GM19467 (cell line): ENCODE data around the gene RAD51C.
"Not testable (repeated sequence)": the region's sequence is repeated elsewhere in the genome, so short reads cannot be mapped to it uniquely, and the experiment has no call there.

Source experiments
- ATAC-seq: cut with Tn5 transposase; IDR thresholded peaks from one replicate; pipeline ENCODE4 v1.9.1; 2021; ENCODE audit warnings: mild to moderate bottlenecking, moderate library complexity; ENCODE audit not compliant: unreplicated experiment

RAD51C gene

DNA sequence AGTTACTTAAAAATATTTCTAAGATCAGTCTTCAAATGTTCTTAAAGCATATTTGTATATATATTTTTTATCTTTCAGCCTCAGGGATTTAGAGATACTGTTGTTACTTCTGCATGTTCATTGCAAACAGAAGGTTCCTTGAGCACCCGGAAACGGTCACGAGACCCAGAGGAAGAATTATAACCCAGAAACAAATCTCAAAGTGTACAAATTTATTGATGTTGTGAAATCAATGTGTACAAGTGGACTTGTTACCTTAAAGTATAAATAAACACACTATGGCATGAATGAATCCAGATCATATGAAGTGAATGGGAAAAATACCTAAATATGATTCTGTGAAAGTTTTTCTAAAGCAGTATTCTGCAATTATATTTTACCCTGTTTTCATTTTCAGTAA, 41.6 kb downstream of the RAD51C start:
- ATAC-seq, result no peak

DNA sequence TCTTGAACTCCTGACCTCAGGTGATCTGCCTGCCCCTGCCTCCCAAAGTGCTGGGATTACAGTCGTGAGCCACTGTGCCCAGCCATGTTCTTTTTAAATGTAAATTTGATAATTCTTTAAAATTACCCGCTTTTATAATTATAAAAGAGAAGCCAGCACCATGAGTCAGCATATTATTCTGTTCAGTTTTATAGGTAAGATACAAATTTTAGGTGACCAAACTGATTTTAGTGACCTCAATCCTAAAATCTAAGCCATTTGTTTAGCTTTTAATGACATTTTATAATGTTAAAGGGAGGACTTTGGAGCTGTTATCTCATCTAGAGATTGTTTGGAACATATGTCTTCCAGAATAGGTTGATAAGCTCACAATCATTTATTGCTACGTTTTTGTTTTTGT, 42.4 kb downstream of the RAD51C start:
- ATAC-seq, result no peak

DNA sequence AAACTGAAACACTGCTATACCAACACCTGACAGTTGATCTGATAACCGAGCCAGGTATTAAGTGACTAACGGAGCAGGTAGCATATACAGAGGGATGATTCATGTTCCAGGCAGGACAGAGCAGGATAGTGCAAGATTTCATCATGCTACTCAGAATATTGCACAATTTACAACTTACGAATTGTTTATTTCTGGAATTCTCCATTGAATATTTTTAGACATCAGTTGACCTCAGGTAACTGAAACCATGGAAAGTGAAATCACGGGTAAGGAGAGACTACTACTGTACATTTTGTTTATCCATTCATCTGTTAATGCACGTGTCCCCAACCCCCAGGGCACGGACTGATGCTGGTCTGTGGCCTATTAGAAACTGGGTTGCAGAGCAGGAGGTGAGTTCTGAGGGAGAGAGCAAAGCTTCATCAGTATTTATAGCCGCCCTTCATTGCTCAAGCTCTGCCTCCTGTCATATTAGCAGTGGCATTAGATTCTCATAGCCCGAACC, 48.8 kb downstream of the RAD51C start:
- no peak for ATAC-seq

DNA sequence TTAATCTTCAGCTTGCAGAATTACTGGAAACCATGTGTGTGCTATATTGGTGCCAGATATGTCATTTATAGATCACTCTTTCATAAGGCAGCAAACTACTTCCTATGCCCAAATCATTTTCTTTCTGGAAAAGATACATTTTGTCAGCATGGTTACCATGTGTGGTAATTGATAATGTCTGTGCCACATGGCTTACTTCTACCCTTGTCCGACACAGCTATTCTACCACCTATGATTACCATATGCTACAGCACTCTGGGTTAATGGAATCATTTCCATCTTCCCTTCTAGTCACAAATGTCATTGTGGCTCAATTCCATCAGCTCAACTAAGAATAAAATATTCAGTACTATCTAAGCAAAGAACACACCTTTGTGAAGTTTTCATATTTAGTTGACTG, 55.3 kb downstream of the RAD51C start:
- ATAC-seq, result no peak

DNA sequence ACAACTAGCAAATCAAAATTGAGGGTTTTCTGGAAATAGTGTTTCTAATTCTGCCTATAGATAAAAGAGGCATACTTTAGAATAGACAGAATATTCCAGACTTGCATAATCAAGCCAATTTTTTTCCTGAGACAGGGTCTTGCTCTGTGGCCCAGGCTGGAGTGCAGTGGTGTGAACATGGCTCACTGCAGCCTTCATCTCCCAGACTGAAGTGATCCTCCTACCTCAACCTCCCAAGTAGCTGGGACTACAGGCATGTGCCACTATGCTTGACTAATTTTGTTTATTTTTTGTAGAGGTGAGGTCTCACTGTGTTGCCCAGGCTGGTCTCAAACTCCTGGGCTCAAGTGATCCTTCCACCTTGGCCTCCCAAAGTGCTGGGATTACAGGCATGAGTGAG, 57.2 kb downstream of the RAD51C start:
- not testable (repeated sequence) for ATAC-seq

DNA sequence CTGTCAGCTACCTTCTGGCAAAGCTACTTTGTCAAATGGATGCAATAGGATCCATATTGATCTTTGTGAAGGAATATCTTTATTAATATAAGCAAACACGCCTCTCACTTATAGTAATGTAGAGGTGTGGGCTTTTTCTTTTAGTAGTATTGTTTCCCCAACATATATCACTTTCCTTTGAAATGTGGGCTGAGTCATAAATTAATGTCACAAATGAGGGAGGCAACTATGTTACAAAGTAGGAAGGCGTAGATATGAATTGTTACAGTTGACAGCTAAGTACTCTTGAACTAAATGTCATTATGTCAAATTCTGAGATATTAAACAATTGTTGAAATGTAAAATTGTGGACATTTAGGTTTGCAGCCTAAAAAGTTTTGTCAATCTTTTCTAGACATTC, 60.6 kb downstream of the RAD51C start:
- no peak for ATAC-seq

DNA sequence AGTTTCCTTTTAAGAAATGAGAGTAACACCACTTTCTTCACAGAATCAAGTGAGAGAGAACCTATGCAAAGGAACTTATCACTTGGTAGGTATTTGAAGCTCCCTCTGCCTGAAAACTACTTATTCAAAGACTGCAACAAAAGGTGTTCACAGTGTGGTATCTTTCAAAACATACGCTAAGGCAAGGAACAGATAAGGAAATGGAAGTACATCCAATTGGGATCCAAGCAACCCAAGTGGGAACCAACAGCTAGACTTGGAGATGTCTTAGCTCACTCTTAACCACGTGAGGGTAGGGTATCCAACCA, 62.8 kb downstream of the RAD51C start:
- ATAC-seq, result no peak

DNA sequence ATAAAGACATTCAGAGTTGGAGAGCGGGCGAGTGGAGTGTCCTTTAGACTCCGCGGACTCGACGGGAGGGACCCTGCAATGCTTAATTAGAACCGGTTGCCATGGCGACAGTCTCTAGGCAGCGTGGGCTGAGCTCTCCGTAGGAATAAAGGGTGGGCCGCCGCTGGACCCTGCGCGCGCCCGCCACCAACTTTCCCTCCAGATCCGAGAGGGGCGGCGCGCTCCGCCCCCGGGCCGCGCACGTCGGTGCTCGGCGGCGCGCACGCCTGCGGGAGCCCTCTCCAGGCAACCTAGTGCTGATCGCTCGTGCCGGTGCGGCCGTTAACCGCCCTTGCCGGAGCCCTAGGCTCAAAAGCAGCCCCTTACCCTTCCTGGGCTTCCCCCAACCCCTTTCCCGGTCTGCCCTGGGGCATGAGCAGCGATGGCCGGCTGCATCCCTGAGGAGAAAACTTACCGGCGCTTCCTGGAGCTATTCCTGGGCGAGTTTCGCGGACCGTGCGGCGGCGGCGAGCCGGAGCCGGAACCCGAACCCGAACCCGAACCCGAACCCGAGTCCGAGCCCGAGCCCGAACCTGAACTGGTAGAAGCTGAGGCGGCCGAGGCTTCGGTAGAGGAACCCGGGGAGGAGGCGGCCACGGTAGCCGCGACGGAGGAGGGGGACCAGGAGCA, 63.3 kb downstream of the RAD51C start, which contains the start of gene PPM1E:
TSS of gene PPM1E (plus strand) at position 278 of the 669 bp plus-strand sequence.
- ATAC-seq, result no peak

DNA sequence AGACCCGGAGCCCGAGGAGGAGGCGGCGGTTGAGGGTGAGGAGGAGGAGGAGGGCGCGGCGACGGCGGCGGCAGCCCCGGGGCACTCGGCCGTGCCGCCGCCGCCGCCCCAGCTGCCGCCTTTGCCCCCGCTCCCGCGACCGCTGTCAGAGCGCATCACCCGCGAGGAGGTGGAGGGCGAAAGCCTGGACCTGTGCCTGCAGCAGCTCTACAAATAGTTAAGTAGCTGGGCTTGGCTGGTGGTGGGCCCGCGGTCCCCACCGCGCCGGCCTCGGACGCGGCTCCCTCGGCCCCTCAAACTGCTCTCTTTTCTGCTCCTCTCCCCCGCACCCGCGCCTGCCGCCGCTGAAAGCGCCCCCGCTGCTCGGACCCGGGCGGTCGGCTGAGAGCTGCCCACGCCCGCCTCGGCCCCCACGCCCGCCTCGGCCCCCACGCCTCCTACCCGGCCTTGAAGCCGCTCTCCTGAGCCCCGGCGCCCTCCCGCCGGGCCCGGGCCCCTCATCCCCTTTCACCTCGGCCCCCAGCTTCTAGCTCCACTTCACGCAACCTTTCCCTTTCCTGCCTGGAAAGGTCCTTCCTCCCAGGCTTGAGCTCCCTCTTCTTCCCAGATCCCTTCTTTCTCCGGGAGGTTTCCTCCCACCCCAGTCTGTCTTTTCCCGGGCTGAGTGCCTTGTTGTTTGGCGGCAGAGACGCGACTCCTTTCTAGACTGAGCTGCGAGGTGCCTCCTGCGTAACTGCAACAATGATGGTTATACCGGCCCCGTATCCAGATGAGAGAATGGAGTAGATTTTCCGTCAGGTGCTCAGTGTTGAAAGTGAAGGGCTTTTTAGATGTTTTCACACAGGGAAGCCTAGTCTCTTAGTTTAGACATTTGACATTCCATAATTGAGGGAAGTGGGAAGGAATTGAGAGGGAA, 64.1 kb downstream of the RAD51C start:
- ATAC-seq, result no peak

DNA sequence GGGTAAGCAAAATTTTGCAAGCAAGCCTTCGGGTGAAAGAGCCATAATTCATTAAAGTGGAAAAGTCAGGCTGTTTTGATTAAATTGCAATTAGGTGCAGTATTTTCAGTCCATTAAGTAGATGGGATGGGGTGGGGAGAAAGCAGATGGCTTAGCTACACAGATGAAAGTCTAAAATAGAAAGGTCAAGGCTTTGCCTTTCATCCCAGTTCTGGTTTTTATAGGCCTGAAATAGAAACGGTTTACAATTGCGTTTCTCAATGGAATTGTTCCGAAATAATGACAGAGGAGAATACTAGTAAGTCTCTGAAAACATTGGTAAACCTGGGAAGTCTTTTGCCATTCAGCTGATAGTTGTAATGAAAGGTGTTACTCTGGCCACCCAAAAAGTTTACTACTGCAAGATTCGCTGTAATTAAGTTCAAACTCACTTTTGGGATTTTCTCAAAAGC, 64.8 kb downstream of the RAD51C start:
- ATAC-seq, result no peak

DNA sequence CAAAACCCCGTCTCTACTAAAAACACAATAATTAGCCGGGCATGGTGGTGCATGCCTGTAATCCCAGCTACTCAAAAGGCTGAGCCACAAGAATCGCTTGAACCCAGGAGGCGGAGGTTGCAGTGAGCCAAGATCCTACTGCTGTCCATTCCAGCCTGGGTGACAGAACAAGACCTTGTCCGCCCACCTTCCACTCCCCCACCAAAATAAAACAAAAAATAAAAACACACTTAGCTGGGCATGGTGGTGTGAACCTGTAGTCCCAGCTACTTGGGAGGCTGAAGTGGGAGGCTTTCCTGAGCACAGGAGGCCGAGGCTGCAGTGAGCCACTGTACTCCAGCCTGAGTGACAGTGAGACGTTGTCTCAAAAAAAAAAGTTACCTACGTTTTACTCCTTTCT, 66.5 kb downstream of the RAD51C start:
- ATAC-seq, result no peak

DNA sequence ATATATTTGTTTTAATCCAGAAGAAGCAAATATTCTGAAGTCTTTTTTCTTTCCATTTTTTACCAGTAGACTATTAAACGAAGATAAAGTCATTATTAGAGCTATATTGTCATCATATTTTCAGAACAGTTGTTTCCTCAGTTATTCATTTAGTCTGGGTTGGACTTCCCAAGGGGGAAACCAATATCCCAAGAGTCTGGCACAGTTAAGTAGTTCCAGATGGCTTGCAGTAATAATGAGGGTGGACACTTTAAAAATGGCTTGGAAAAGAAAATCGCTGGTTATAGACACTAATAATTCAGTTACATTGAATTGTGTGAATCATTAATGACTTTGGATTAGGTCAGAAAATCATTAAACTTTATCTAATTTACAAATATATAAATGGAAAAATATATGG, 67.1 kb downstream of the RAD51C start:
- no peak for ATAC-seq

DNA sequence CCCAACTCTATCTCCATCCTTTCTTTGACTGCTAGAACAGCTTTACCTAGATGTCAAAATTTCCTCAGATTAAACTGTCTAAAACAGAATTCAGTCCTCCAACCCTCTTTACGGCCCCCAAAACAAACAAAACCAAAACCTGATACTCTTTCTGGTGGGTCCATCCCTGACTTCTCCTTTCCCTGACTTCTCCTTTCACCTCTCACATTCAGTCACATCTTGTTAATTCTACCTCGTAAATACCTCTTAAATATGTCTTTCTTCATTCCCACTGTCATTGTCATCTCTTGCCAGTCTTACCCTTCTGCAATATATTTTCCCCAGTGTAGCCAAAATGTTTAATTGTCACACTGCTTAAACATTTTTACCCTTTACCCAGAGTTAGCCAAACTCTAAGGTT, 67.8 kb downstream of the RAD51C start:
- no peak for ATAC-seq

DNA sequence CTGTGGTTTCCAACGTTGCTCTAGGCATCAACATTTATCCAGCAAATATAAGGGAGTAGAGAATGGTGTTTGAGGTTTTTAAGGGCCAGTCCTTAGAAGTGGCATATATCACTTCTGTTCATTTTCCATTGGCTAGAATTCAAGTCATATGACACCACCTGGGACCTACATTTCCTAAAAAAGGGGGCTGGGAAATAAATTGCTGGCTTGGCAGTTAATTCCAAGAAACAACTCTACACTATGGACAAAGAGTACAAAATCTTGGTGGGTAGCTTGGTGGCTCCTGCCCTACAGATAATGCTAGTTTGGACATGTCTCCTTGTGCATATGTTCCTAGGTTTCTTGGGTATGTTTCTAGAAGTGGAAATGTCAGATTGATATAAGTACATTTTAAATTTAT, 70.9 kb downstream of the RAD51C start:
- no peak for ATAC-seq

DNA sequence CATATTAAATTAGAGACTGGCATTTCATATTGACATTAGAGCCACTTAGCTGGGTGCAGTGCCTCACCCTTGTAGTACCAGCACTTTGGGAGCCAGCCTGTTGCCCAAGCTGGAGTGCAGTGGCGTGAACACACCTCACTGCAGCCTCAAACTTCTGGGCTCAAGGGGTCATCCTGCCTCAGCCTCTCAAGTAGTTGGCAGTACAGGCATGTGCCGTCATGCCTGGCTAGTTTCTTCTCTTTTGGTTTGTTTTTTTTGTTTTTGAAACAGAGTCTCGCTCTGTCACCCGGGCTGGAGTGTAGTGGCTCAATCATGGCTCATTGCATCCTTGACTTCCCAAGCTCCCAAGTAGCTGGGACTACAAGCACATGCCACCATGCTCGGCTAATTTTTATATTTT, 72.0 kb downstream of the RAD51C start:
- ATAC-seq, result no peak

DNA sequence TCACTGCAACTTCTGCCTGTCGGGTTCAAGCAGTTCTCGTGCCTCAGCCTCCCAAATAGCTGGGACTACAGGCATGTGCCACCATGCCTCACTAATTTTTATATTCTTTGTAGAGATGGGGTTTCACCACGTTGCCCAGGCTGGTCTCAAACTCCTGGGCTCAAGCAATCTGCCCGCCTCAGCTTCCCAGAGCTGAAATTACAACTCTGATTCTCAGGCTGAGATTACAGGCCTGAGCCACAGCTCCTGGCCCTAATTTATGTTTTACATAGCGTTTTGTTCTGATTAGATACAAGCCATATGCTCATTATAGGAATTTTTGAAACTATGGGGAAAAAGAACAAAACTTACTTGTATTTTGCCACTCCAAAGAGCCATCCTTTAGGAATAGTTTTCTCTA, 86.1 kb downstream of the RAD51C start:
- ATAC-seq, result not testable (repeated sequence)

DNA sequence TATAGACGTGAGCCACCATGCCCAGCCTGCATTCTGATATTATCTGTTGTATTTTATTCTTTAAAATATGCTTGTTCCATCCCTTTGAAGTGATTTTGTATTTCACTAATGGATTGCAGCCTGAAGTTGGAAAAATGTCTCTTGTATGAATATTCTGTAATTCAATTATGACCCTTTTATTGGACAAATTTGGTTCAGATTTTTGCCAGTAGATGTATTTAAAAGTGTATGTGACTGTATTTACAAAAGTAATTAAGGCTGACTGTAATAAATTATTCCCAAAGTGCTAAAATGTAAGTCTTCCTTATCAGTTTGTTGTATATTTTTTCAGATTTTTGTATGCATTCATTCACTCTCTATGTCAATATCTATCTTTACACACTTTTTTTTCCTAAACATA, 87.0 kb downstream of the RAD51C start:
- no peak for ATAC-seq

DNA sequence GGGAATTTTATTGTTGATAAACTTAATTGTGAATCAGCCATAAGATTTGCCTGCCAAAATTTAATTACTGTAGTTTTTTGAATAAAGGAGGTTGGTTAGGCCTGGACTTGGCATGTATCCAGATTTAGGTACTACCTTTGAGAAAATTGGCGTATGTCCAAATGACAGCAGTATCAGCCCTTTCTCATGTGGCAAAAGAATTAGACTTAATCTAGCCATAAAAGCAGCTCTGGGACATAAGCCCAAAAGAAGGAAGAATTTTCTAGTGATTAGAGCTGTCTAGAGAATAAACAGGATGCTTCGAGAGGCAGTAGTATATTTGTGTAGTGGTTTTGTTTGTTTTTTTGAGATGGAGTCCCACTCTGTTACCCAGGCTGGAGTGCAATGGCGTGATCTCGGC, 91.0 kb downstream of the RAD51C start:
- ATAC-seq, result no peak

DNA sequence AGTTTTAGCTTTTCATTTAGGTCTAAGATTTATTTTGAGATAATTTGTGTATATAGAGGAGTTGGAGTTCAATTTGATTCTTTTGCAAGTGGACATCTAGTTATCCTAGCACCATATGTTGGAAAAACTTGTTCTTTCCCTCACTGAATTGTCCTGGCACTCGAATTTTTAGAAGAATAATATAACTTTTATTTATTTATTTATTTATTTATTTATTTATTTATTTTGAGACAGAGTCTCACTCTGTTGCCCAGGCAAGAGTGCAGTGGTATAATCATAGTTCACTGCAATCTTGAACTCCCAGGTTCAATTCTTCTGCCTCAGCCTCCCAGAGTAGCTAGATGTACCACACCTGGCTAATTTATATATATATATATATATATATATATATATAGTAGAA, 92.7 kb downstream of the RAD51C start:
- ATAC-seq, result no peak
